Subcutaneous abdominal adipose tissue (tissue), 5 donors: ENCODE data around the gene TCF4.

Experiments
- H3K27ac ChIP-seq: one replicate; pipeline ENCODE4 v1.7.0; 2013; ENCODE audit warnings: low read depth, mild to moderate bottlenecking, inconsistent platforms, low read length, moderate library complexity
- H3K27me3 ChIP-seq, 5 donors: one replicate each; pipeline ENCODE4 v1.7.0; 2013; ENCODE audit warnings: low read length in 5 of 5, inconsistent platforms in 1 of 5; ENCODE audit not compliant: control insufficient read depth in 5 of 5, insufficient read depth in 4 of 5
- H3K36me3 ChIP-seq, 5 donors: one replicate each; pipeline ENCODE4 v1.7.0; 2013; ENCODE audit warnings: low read length in 5 of 5; ENCODE audit not compliant: control insufficient read depth in 5 of 5, insufficient read depth in 5 of 5
- H3K4me1 ChIP-seq, 5 donors: one replicate each; pipeline ENCODE4 v1.7.0; 2013; ENCODE audit warnings: low read length in 5 of 5, mild to moderate bottlenecking in 3 of 5, moderate library complexity in 1 of 5; ENCODE audit not compliant: control insufficient read depth in 5 of 5, insufficient read depth in 5 of 5
- H3K4me3 ChIP-seq, 5 donors: one replicate each; pipeline ENCODE4 v1.7.0; 2013; ENCODE audit warnings: low read length in 5 of 5, low read depth in 1 of 5
- H3K9ac ChIP-seq, 5 donors: one replicate each; pipeline ENCODE4 v1.7.0; 2013; ENCODE audit warnings: low read length in 5 of 5, mild to moderate bottlenecking in 4 of 5, moderate library complexity in 3 of 5
- H3K9me3 ChIP-seq, 5 donors: one replicate each; pipeline ENCODE4 v1.7.0; 2013; ENCODE audit warnings: low read length in 5 of 5; ENCODE audit not compliant: control insufficient read depth in 5 of 5
- donor health status: healthy.
- donor health status: healthy.
- donor health status: healthy.
- donor health status: healthy.
- donor health status: healthy.

TCF4 gene

GRCh38 chr18:55588870-55589595 lies 1.0 kb upstream of the TCF4 start:
- Histone ChIP-seq H3K9ac (peak overlapping the region; percentile 26 to 85 (median 70)), H3K9me3 (peaks cover 0 to 2% (median 0%) of the 10 kb centered on the region in 5 donors), H3K4me3 (peak overlapping the region; percentile 65 to 91 (median 74)), H3K4me1 (peaks cover 2 to 28% (median 22%) of the 10 kb centered on the region in 5 donors), H3K27me3 (no peaks in the 10 kb centered on the region), H3K36me3 (no peaks in the 10 kb centered on the region), H3K27ac (peak overlapping the region; percentile 87)

GRCh38 chr18:55587418-55588110 lies 428 bp downstream of the TCF4 start:
- Histone ChIP-seq H3K9ac (peak overlapping the region in 2 of 5 donors; percentile 68 to 70), H3K27me3 (no peaks in the 10 kb centered on the region), H3K9me3 (no peaks in the 10 kb centered on the region), H3K4me3 (peak overlapping the region; percentile 65 to 81 (median 74)), H3K27ac (peak overlapping the region; percentile 75), H3K4me1 (peaks cover 2 to 32% (median 24%) of the 10 kb centered on the region in 5 donors), H3K36me3 (no peaks in the 10 kb centered on the region)

- Histone ChIP-seq H3K4me3 (peak overlapping the region; percentile 60 to 81 (median 68)), H3K9me3 (no peaks in the 10 kb centered on the region), H3K36me3 (peaks cover 0 to 3% (median 0%) of the 10 kb centered on the region in 5 donors), H3K4me1 (peaks cover 2 to 38% (median 24%) of the 10 kb centered on the region in 5 donors), H3K27me3 (no peaks in the 10 kb centered on the region), H3K27ac (peak overlapping the region; percentile 75), H3K9ac (peak overlapping the region; percentile 2 to 60 (median 31))
Measured at GRCh38 chr18:55585920-55586561, 2.0 kb downstream of the TCF4 start.

- Histone ChIP-seq H3K9me3 (no peaks in the 10 kb centered on the region), H3K4me3 (peak overlapping the region; percentile 59 to 74 (median 65)), H3K36me3 (peaks cover 0 to 3% (median 0%) of the 10 kb centered on the region in 5 donors), H3K27me3 (no peaks in the 10 kb centered on the region), H3K9ac (peak overlapping the region in 3 of 5 donors; percentile 32 to 60 (median 43)), H3K4me1 (peaks cover 2 to 42% (median 23%) of the 10 kb centered on the region in 5 donors), H3K27ac (peak overlapping the region; percentile 18)
Measured at GRCh38 chr18:55585065-55585919, 2.7 kb downstream of the TCF4 start.

- no peaks in the 10 kb centered on the region for H3K9me3 ChIP-seq
- no peak overlapping the region for H3K27ac ChIP-seq
- peak overlapping the region in 3 of 5 donors; percentile 59 to 74 (median 65) for H3K4me3 ChIP-seq
- no peaks in the 10 kb centered on the region for H3K27me3 ChIP-seq
- H3K9ac ChIP-seq = no peak overlapping the region
- H3K36me3 ChIP-seq = peaks cover 0 to 3% (median 0%) of the 10 kb centered on the region in 5 donors
- H3K4me1 ChIP-seq = peaks cover 2 to 37% (median 19%) of the 10 kb centered on the region in 5 donors
Measured at GRCh38 chr18:55584201-55584600, 3.8 kb downstream of the TCF4 start.

- H3K27me3 ChIP-seq = no peaks in the 10 kb centered on the region
- peaks cover 0 to 3% (median 0%) of the 10 kb centered on the region in 5 donors for H3K36me3 ChIP-seq
- H3K4me1 ChIP-seq = peaks cover 2 to 36% (median 14%) of the 10 kb centered on the region in 5 donors
- no peak overlapping the region for H3K4me3 ChIP-seq
- H3K9ac ChIP-seq = no peak overlapping the region
- H3K27ac ChIP-seq = no peak overlapping the region
- no peaks in the 10 kb centered on the region for H3K9me3 ChIP-seq
Measured at GRCh38 chr18:55582325-55582724, 5.7 kb downstream of the TCF4 start.

- H3K4me3 ChIP-seq = no peak overlapping the region
- no peaks in the 10 kb centered on the region for H3K27me3 ChIP-seq
- H3K27ac ChIP-seq = no peak overlapping the region
- no peaks in the 10 kb centered on the region for H3K9me3 ChIP-seq
- H3K9ac ChIP-seq = no peak overlapping the region
- H3K4me1 ChIP-seq = peaks cover 0 to 27% (median 9%) of the 10 kb centered on the region in 5 donors
- peaks cover 0 to 3% (median 0%) of the 10 kb centered on the region in 5 donors for H3K36me3 ChIP-seq
Measured at GRCh38 chr18:55579501-55580270, 8.3 kb downstream of the TCF4 start.

GRCh38 chr18:55577812-55578539 lies 10.0 kb downstream of the TCF4 start:
- H3K9me3 ChIP-seq = no peaks in the 10 kb centered on the region
- no peak overlapping the region for H3K9ac ChIP-seq
- no peak overlapping the region for H3K4me3 ChIP-seq
- H3K27ac ChIP-seq = no peak overlapping the region
- peaks cover 0 to 3% (median 0%) of the 10 kb centered on the region in 5 donors for H3K36me3 ChIP-seq
- H3K4me1 ChIP-seq = peaks cover 0 to 25% (median 6%) of the 10 kb centered on the region in 5 donors
- no peaks in the 10 kb centered on the region for H3K27me3 ChIP-seq
